HG02884 (cell line): ENCODE results near the gene DSCAML1.

Source experiments
- ATAC-seq: cut with Tn5 transposase; IDR thresholded peaks from one replicate; pipeline ENCODE4 v1.9.1; 2021; ENCODE audit warnings: mild to moderate bottlenecking, moderate library complexity; ENCODE audit not compliant: unreplicated experiment

Gene DSCAML1

DNA sequence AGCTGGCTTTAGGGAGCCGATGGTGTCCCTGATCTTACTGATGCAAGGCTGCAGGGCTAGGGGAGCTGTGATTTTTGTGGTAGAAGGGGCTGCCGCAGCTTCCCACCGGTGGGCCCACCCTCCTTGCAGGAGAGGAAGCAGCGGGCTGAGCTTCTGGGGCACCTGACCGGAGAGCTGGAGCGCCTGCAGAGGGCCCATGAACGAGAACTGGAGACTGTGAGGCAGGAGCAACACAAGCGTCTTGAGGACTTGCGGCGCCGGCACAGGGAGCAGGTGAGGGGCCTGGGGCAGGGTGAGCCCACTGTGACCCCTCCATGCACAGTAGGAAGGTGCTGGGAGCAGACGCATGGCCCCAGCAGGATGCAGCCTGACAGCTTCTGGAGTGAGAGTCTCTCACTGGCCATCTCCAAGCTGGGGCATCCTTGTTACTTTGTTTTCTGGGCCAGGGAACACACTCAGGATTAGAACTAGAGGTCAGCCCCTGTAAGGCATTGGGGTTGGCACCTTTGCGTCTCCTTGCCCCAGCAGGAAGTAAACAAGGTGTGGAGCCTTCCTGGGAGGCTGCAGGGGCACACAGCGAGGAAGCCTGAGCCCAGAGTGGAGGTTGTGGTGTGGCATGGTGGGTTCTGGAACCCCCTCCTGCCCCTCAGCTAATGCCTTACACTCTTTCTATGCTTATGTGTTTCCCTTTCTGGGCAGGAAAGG lies 402.6 kb downstream of the DSCAML1 start:
- ATAC-seq = no peak

DNA sequence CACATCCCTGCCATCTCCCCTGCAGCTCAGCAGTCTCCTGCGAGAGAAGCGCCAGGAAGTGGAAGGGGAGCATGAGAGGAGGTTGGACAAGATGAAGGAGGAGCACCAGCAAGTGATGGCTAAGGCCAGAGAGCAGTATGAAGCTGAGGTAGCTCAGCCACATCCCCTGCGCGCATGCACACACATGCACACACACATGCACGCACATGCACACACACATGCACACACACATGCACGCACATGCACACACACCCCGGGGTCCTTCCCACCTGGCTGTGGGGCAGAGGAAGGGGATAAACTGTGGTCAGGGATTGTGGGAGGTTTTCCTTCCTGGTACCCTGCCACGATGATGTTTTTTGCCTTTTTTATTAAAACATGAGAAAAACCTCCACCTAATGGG lies 404.0 kb downstream of the DSCAML1 start:
- ATAC-seq = no peak

DNA sequence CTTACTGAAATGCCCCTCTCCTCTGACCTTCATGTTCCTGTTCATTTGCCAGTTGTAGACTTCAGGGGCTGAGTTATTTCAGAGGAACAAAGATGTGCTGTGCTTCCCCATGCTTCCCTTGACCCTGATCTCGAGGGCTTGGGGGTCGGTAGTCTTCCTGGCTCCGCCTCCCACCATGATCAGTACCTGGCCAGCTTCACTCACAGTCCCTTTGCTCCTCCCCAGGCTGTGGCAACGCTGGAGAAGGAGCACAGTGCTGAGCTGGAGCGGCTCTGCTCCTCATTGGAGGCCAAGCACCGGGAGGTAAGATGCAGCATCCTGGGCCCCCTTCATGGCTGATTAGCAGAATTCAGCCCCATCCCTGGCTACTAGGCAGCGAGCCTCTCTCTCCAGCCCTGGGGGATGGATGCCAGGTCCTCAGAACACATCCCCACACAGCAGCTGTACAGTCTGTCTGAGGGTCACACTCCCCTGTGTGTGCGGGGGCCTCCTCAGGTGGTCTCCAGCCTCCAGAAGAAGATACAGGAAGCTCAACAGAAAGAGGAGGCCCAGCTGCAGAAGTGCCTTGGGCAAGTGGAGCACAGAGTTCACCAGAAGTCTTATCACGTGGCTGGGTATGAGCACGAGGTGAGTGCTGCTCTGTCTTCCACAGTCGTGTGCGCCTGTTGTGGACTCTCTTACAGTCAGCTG lies 404.9 kb downstream of the DSCAML1 start:
- ATAC-seq = no peak

GRCh38 chr11:117391181-117391580 lies 405.8 kb downstream of the DSCAML1 start:
- ATAC-seq = no peak

DNA sequence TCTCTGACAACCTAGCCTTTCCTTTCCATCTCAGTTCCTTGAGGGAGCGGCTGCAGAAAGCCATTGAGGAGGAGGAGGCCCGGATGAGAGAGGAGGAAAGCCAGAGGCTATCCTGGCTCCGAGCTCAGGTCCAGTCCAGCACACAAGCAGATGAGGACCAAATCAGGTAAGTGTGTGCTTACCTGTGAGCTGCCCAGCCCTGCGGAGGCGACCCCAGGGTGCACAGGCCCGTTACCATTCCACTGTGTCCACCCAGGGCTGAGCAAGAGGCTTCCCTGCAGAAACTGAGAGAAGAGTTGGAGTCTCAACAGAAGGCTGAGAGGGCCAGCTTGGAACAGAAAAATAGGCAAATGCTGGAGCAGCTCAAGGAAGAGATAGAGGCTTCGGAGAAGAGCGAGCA lies 406.3 kb downstream of the DSCAML1 start:
- no peak for ATAC-seq

GRCh38 chr11:117387992-117388755 lies 408.8 kb downstream of the DSCAML1 start:
- no peak for ATAC-seq

GRCh38 chr11:117385906-117386305 lies 411.1 kb downstream of the DSCAML1 start:
- ATAC-seq = no peak

DNA sequence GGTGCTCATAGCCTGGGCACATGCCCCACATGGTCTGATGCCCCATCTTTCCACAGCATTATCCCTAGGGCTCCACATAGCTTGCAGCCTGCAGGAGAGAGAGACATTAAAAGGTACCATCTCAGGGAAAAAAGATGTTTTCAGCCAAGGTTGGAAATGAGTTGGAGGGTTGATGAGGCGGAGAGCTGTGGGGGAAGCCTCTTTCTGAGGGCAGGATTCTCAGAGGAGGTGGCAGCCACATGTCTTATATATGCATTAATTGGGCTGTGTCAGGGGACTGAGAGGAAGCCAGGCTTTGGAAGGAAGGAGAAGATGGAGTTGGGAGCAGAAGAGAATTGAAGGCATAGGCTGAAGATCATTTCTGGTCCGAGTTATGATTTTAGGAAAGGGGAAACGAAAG lies 411.5 kb downstream of the DSCAML1 start:
- ATAC-seq = no peak

GRCh38 chr11:117384045-117384444 lies 413.0 kb downstream of the DSCAML1 start:
- ATAC-seq = no peak

GRCh38 chr11:117382746-117383145 lies 414.3 kb downstream of the DSCAML1 start:
- ATAC-seq = no peak

- ATAC-seq = no peak
Measured at GRCh38 chr11:117381481-117382387, 415.3 kb downstream of the DSCAML1 start.

DNA sequence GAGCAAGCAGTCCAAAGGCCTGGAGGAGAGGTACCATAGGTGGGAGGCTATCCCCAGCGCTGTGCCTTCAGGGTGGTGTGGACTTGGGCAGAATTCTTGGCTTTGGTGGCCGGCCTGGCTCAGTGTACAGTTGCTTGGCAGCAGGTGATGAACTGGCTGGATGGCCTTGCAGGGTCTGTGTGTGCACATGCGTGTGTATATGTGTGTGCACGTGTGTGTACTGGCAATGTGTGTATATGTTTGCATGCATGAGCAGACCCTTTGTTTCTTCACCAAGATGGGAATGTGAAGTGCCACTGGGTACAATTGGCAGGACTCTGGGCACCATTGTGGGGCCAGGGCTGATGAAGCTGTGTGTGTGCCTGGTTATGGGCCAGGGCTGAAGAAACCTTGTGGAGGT lies 416.3 kb downstream of the DSCAML1 start:
- no peak for ATAC-seq

DNA sequence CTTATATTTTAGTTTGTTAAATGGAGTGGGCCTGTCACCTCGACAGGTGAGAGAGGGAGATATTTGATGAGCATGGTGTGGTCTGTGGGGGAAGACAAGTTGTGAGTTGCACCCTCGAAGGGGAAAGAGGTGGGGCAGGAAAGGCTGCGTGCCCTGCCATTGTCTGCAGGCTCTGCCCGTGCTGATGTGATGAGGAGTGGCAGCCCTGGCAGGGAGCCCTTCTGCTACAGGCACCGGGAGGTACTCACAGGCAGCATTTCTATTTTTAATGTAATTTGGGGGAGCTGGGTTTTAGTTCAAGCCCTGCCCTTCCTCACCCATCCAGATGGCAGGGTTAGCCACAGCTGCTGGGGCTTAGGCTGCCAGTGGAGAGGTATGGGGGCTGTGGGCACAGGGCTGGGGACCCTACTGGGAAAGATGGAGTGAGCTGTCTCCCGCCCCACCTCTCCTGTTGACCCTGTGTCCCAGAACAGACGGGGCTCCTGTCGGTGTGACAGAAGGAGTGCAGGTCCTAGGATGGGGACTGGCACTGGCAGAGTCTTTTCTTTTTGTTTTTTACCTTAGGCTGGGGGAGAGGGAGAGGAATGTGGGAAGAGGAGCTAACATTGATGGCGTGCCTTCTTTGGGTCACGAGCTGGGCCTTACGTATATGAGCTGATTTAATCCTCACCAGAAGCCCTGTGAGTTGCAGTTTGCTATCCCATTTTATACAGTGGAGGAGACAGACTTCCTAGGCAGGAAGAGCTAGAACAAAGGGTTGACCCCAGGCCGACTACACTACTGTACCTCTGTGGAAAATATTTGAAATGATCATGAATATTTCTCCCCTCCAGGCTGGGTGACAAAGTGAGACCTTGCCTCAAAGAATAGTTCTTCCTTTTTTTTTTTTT lies 417.8 kb downstream of the DSCAML1 start:
- ATAC-seq = no peak
